ENCODE measurements around the gene DAAM1. TPM values are rescaled to one million over a fixed set of nuclear protein-coding genes. Genes with fewer than 3 reads are reported as not detected.

DAAM1 gene
- polyA plus RNA-seq, 1 experiment = 9.8 TPM

GRCh38 chr14:59346796-59347510 lies 158.5 kb downstream of the DAAM1 start:
- Histone ChIP-seq H3K4me3 (ENCODE audit: low read depth, low read length) (no peak overlapping the region), H3K27me3 (ENCODE audit: control insufficient read depth, insufficient read depth, low read length) (no peaks in the 10 kb centered on the region), H3K27ac (ENCODE audit: low read depth, low read length) (no peak overlapping the region), H3K9me3 (ENCODE audit: control insufficient read depth, insufficient read depth, low read length) (no peaks in the 10 kb centered on the region)
- TF ChIP-seq CTCF (IDR thresholded peaks at IDR 0.05; ENCODE audit: low read depth, low read length) = no peak
- ChIA-PET POLR2A (interaction anchor here (0.8 kb wide), 1 partner anchor 59 kb away, joined by 3 read pairs; no protein-coding TSS in a partner anchor), CTCF (no interaction called here)
- no peak for DNase-seq (ENCODE audit: low read depth, low spot score)

GRCh38 chr14:59347511-59347900 lies 159.0 kb downstream of the DAAM1 start:
- CTCF ChIA-PET = no interaction called here
- H3K27me3 ChIP-seq (ENCODE audit: control insufficient read depth, insufficient read depth, low read length) = no peaks in the 10 kb centered on the region
- no peak overlapping the region for H3K4me3 ChIP-seq (ENCODE audit: low read depth, low read length)
- POLR2A ChIA-PET = interaction anchor here (0.8 kb wide), 1 partner anchor 59 kb away, joined by 3 read pairs; no protein-coding TSS in a partner anchor
- H3K9me3 ChIP-seq (ENCODE audit: control insufficient read depth, insufficient read depth, low read length) = no peaks in the 10 kb centered on the region
- DNase-seq (ENCODE audit: low read depth, low spot score) = no peak
- no peak overlapping the region for H3K27ac ChIP-seq (ENCODE audit: low read depth, low read length)
- no peak for TF ChIP-seq CTCF (IDR thresholded peaks at IDR 0.05; ENCODE audit: low read depth, low read length)

GRCh38 chr14:59347915-59348314 lies 159.4 kb downstream of the DAAM1 start:
- H3K27ac ChIP-seq (ENCODE audit: low read depth, low read length) = no peak overlapping the region
- ChIA-PET POLR2A (interaction anchor here (0.8 kb wide), 1 partner anchor 59 kb away, joined by 3 read pairs; no protein-coding TSS in a partner anchor), CTCF (no interaction called here)
- no peak for DNase-seq (ENCODE audit: low read depth, low spot score)
- TF ChIP-seq CTCF (IDR thresholded peaks at IDR 0.05; ENCODE audit: low read depth, low read length) = no peak
- H3K27me3 ChIP-seq (ENCODE audit: control insufficient read depth, insufficient read depth, low read length) = no peaks in the 10 kb centered on the region
- no peak overlapping the region for H3K4me3 ChIP-seq (ENCODE audit: low read depth, low read length)
- H3K9me3 ChIP-seq (ENCODE audit: control insufficient read depth, insufficient read depth, low read length) = no peaks in the 10 kb centered on the region

- no peak for TF ChIP-seq CTCF (IDR thresholded peaks at IDR 0.05; ENCODE audit: low read depth, low read length)
- CTCF ChIA-PET = no interaction called here
These were observed 160.8 kb downstream of the DAAM1 start for GRCh38 chr14:59349258-59349701.

GRCh38 chr14:59352961-59353360 lies 164.5 kb downstream of the DAAM1 start:
- Histone ChIP-seq H3K9me3 (ENCODE audit: control insufficient read depth, insufficient read depth, low read length) (no peaks in the 10 kb centered on the region), H3K27ac (ENCODE audit: low read depth, low read length) (no peak overlapping the region), H3K4me3 (ENCODE audit: low read depth, low read length) (no peak overlapping the region), H3K27me3 (ENCODE audit: control insufficient read depth, insufficient read depth, low read length) (no peaks in the 10 kb centered on the region)
- ChIA-PET CTCF (interaction anchor here (0.6 kb wide), 1 partner anchor 14 kb away, joined by 3 read pairs; no protein-coding TSS in a partner anchor), POLR2A (no interaction called here)
- no peak for TF ChIP-seq CTCF (IDR thresholded peaks at IDR 0.05; ENCODE audit: low read depth, low read length)
- DNase-seq (ENCODE audit: low read depth, low spot score) = no peak

More at GRCh38 chr14:59349258-59349701, 160.8 kb downstream of the DAAM1 start:
- no peaks in the 10 kb centered on the region for H3K27me3 ChIP-seq (ENCODE audit: control insufficient read depth, insufficient read depth, low read length)
- no peak overlapping the region for H3K27ac ChIP-seq (ENCODE audit: low read depth, low read length)
- no peak for DNase-seq (ENCODE audit: low read depth, low spot score)
- no peak overlapping the region for H3K4me3 ChIP-seq (ENCODE audit: low read depth, low read length)
- no peaks in the 10 kb centered on the region for H3K9me3 ChIP-seq (ENCODE audit: control insufficient read depth, insufficient read depth, low read length)
- POLR2A ChIA-PET = no interaction called here

All from AG04450 (cell line).